ENCODE data around the gene VN1R2.
"Not testable (repeated sequence)": the region's sequence is repeated elsewhere in the genome, so short reads cannot be mapped to it uniquely, and the experiment has no call there.

Gene VN1R2

DNA sequence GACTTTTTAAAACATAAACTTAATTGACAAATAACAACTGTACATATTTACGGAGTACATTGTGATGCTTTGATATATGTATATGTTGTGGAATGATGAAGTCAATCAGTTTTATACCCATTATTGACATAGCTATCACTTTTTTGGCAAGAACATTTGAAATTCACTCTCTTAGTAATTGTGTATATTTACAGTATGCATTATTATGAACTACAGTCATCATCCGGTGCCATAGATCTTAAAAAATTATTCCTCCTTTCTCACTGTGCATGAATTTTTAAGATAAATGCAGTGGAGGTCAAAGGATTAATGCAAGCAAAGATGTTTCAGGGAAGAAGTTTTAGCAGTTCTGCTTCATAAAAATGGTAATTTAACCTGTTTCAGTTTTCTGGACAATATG is 17.4 kb downstream of the VN1R2 start:
- H3K36me3 ChIP-seq (ENCODE audit: insufficient read depth, low read length) = no peaks in the 10 kb centered on the region
- H3K4me3 ChIP-seq (ENCODE audit: low read depth, low read length, poor library complexity, severe bottlenecking) = no peak overlapping the region
- H3F3A ChIP-seq (ENCODE audit: insufficient read depth, low read length) = no peaks in the 10 kb centered on the region
- H3K4me1 ChIP-seq (ENCODE audit: insufficient read depth, low read length, severe bottlenecking) = no peaks in the 10 kb centered on the region
- H2AFZ ChIP-seq (ENCODE audit: low read length) = no peak overlapping the region
- no peaks in the 10 kb centered on the region for H3K27me3 ChIP-seq (ENCODE audit: insufficient read depth, low read length)
- H3K9me3 ChIP-seq (ENCODE audit: low read length) = no peaks in the 10 kb centered on the region
- H3K79me2 ChIP-seq (ENCODE audit: insufficient read depth, low read length) = no peaks in the 10 kb centered on the region
- H3K9ac ChIP-seq (ENCODE audit: low read length) = no peak overlapping the region
- H3K27ac ChIP-seq (ENCODE audit: low read depth, low read length, poor library complexity, severe bottlenecking) = no peak overlapping the region
- no peak overlapping the region for H3K4me2 ChIP-seq (ENCODE audit: low read length)
- H3K9me2 ChIP-seq (ENCODE audit: low read depth, low read length) = no peaks in the 10 kb centered on the region
- no peaks in the 10 kb centered on the region for H4K20me1 ChIP-seq (ENCODE audit: insufficient read depth, low read length)
- no peak for TF ChIP-seq EZH2 (IDR thresholded peaks at IDR 0.05; ENCODE audit: borderline replicate concordance, low read length)
- TF ChIP-seq, protein P1, sequence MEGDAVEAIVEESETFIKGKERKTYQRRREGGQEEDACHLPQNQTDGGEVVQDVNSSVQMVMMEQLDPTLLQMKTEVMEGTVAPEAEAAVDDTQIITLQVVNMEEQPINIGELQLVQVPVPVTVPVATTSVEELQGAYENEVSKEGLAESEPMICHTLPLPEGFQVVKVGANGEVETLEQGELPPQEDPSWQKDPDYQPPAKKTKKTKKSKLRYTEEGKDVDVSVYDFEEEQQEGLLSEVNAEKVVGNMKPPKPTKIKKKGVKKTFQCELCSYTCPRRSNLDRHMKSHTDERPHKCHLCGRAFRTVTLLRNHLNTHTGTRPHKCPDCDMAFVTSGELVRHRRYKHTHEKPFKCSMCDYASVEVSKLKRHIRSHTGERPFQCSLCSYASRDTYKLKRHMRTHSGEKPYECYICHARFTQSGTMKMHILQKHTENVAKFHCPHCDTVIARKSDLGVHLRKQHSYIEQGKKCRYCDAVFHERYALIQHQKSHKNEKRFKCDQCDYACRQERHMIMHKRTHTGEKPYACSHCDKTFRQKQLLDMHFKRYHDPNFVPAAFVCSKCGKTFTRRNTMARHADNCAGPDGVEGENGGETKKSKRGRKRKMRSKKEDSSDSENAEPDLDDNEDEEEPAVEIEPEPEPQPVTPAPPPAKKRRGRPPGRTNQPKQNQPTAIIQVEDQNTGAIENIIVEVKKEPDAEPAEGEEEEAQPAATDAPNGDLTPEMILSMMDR (IDR thresholded peaks at IDR 0.05; ENCODE audit: low read length) = no peak

DNA sequence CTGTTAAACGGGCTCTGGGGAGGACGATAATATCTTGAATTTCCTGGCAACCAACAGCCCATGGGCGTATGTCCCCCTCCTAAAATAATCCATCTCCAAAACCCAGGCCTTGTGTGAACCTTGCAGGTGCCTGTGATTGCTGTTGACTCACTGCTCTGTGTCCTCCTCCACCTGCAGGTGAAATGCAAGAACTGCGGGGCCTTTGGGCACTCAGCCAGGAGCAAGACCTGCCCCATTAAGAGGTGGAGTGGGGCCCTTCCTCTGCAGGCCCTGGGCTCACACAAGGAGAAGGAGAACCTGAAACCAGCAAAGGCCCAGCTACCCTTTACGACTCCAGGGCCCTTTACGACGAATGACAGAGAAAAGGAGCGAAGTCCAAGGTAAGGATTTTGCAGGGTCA is 23.9 kb downstream of the VN1R2 start:
- not testable (repeated sequence) for H3K9me2 ChIP-seq (ENCODE audit: low read depth, low read length); H3K27ac ChIP-seq (ENCODE audit: low read depth, low read length, poor library complexity, severe bottlenecking); H3K9me3 ChIP-seq (ENCODE audit: low read length); H3K4me3 ChIP-seq (ENCODE audit: low read depth, low read length, poor library complexity, severe bottlenecking); H3K79me2 ChIP-seq (ENCODE audit: insufficient read depth, low read length); H3K36me3 ChIP-seq (ENCODE audit: insufficient read depth, low read length); H3F3A ChIP-seq (ENCODE audit: insufficient read depth, low read length); H3K4me2 ChIP-seq (ENCODE audit: low read length); H3K27me3 ChIP-seq (ENCODE audit: insufficient read depth, low read length); H3K9ac ChIP-seq (ENCODE audit: low read length); H4K20me1 ChIP-seq (ENCODE audit: insufficient read depth, low read length); H3K4me1 ChIP-seq (ENCODE audit: insufficient read depth, low read length, severe bottlenecking); H2AFZ ChIP-seq (ENCODE audit: low read length)

DNA sequence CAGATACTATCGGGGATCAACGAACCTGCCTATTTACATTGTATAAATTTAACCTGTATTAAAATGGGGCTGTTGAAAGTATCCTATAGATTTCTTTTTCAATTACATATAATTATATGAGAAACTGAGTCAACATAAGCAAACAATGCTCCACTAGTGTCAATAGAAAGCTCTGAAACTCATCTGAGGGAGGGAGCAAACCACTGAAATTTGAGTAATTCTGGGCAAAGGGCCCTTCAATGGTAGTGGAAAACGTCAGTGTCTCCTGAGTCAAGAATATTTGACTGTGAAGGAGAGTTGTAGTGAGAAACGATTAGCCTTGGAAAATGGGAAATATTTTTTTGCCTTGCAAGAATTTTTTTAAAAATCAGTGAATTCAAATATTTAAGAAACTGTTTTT is 27.0 kb downstream of the VN1R2 start:
- Histone ChIP-seq H3K4me1 (ENCODE audit: insufficient read depth, low read length, severe bottlenecking) (no peaks in the 10 kb centered on the region), H3K27me3 (ENCODE audit: insufficient read depth, low read length) (no peaks in the 10 kb centered on the region), H3F3A (ENCODE audit: insufficient read depth, low read length) (no peaks in the 10 kb centered on the region), H3K79me2 (ENCODE audit: insufficient read depth, low read length) (no peaks in the 10 kb centered on the region), H3K4me2 (ENCODE audit: low read length) (no peak overlapping the region), H3K36me3 (ENCODE audit: insufficient read depth, low read length) (no peaks in the 10 kb centered on the region), H3K9ac (ENCODE audit: low read length) (no peak overlapping the region), H3K4me3 (ENCODE audit: low read depth, low read length, poor library complexity, severe bottlenecking) (no peak overlapping the region), H4K20me1 (ENCODE audit: insufficient read depth, low read length) (no peaks in the 10 kb centered on the region), H3K27ac (ENCODE audit: low read depth, low read length, poor library complexity, severe bottlenecking) (no peak overlapping the region), H3K9me2 (ENCODE audit: low read depth, low read length) (no peaks in the 10 kb centered on the region), H2AFZ (ENCODE audit: low read length) (no peak overlapping the region), H3K9me3 (ENCODE audit: low read length) (0 out of 2 replicates have a peak, but pooled peaks cover 2% of the 10 kb centered on the region)
- TF ChIP-seq EZH2 (IDR thresholded peaks at IDR 0.05; ENCODE audit: borderline replicate concordance, low read length) = no peak
- TF ChIP-seq, protein P1 (IDR thresholded peaks at IDR 0.05; ENCODE audit: low read length) = no peak

DNA sequence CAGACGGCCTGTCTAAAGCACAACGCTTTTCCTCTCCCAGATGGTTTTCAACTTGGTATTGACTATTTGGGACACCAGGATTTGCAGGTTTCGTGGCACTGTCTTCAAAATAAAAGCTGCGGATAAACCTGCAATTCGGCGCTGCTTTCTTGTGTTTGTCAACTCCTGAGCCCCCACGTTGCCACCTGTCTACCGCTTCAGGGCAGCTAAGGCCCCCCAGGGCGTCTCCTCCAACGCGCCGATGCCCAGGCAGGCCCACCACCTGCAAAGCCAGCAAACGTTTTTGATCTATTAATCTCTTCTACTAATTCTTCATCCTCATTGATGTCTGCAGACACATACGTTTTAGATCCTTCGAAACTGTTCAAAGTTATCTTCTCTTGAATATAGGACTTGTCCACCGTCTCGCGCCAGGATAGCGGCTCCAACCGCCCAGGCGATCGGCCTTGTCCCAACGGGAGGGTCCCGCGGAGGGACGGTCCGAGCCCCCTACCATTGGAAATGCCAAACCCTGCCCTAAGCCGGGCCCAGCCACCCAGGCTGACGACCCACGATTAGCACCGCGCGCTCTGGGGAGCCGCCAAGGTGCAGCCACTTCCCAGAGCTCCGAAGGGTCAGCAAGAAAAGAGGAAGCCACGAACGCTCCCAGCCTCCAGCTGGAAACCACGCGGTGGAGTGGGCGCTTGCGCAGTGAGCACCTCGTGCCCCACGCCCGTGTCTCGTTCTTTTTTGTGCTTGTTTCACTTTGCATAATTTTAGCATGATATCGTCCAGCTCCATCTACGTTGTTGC is 32.9 kb downstream of the VN1R2 start:
- Histone ChIP-seq H4K20me1 (ENCODE audit: insufficient read depth, low read length) (no peaks in the 10 kb centered on the region), H2AFZ (ENCODE audit: low read length) (no peak overlapping the region), H3K9me2 (ENCODE audit: low read depth, low read length) (no peaks in the 10 kb centered on the region), H3K27ac (ENCODE audit: low read depth, low read length, poor library complexity, severe bottlenecking) (no peak overlapping the region), H3K4me3 (ENCODE audit: low read depth, low read length, poor library complexity, severe bottlenecking) (no peak overlapping the region), H3K4me1 (ENCODE audit: insufficient read depth, low read length, severe bottlenecking) (no peaks in the 10 kb centered on the region), H3K27me3 (ENCODE audit: insufficient read depth, low read length) (no peaks in the 10 kb centered on the region), H3K4me2 (ENCODE audit: low read length) (no peak overlapping the region), H3K9me3 (ENCODE audit: low read length) (peaks cover 8% of the 10 kb centered on the region; the same call in 1 of the 2 replicates), H3F3A (ENCODE audit: insufficient read depth, low read length) (no peaks in the 10 kb centered on the region), H3K79me2 (ENCODE audit: insufficient read depth, low read length) (no peaks in the 10 kb centered on the region), H3K9ac (ENCODE audit: low read length) (no peak overlapping the region), H3K36me3 (ENCODE audit: insufficient read depth, low read length) (no peaks in the 10 kb centered on the region)
- TF ChIP-seq EZH2 (IDR thresholded peaks at IDR 0.05; ENCODE audit: borderline replicate concordance, low read length) = no peak
- TF ChIP-seq, protein P1 (IDR thresholded peaks at IDR 0.05; ENCODE audit: low read length) = no peak

Data from OCI-LY1 (cell line).